ENCODE results near the gene ATP13A2.
"Not testable (repeated sequence)": the region's sequence is repeated elsewhere in the genome, so short reads cannot be mapped to it uniquely, and the experiment has no call there.

Gene ATP13A2

GRCh38 chr1:16961297-16962133 is 50.2 kb downstream of the ATP13A2 start:
- DNase-seq (ENCODE audit: low spot score): no peak
- FAIRE-seq: no peak

DNA sequence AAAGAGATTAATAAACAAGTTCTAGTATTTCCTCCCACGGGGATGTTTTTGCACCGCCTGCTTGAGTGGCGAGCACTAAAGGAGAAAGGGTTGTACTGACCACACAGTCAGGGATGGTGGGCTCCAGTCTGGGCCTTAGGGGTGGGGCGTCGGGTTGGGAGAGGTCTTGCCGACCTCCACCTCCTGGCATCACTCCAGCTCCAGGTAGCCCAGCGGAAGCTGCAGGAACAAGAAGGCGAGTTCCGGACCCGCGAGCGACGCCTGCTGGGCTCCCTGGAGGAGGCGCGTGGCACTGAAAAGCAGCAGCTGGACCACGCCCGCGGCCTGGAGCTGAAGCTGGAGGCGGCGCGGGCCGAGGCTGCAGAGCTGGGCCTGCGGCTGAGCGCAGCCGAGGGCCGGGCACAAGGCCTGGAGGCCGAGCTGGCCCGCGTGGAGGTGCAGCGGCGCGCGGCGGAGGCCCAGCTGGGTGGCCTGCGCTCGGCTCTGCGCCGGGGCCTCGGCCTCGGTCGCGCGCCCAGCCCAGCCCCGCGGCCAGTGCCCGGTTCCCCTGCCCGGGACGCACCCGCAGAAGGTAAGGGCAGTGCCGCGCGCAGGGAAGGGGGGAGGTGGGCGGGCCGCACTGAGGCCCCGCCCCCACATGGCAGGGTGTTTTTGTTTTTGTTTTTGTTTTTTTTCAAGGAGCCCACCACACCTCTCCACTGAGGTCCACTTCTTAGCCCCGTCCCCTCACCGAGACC is 51.0 kb downstream of the ATP13A2 start:
- DNase-seq (ENCODE audit: low spot score) (peak; percentile 25), FAIRE-seq (no peak)

DNA sequence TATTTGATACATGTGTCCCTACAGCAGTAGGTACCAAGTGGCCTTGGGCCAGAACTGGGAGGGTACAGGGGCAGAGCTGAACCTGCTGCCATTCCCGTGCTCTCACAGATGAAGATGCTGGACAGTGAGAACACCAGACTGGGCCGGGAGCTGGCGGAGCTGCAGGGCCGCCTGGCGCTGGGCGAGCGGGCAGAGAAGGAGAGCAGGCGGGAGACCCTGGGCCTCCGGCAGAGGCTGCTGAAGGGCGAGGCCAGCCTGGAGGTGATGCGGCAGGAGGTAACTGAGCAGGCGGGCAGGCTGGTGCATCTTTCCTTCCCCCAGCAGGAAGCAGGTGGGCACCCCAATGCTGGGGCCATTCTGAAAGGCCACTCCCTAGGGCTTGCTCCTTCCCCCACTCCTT is 53.3 kb downstream of the ATP13A2 start:
- DNase-seq (ENCODE audit: low spot score): no peak
- FAIRE-seq: no peak

GRCh38 chr1:16957731-16958130 is 54.0 kb downstream of the ATP13A2 start:
- DNase-seq (ENCODE audit: low spot score) (no peak), FAIRE-seq (no peak)

DNA sequence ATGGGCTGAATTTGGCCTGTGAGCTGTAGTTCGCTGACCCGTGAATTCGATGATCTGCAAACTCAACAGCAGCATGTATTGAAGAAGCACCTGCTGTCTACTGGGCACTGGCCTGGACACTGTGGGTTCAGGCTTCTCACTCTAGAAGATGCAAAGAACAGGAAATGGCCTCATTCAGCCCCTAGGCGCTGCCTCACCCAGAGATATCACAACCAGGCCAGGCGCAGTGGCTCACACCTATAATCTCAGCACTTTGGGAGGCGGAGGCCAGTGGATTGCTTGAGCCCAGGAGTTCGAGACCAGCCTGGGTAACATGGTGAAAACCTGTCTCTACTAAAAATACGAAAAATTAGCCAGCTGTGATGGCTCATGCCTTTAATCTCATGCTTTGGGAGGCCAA is 55.0 kb downstream of the ATP13A2 start:
- FAIRE-seq (no peak), DNase-seq (ENCODE audit: low spot score) (no peak)

DNA sequence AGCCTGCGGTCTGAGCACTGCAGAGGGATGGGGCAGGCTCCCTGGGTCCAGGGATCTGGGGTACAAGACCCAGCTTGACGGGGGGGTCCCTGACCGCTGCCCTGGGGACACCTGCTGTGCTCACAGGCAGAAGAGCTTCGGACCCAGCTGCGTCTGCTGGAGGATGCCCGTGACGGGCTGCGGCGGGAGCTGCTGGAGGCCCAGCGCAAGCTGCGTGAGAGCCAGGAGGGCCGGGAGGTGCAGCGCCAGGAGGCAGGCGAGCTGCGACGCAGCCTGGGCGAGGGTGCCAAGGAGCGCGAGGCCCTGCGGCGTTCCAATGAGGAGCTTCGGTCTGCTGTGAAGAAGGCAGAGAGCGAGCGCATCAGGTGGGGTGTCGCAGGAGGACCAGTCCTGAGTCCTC is 56.5 kb downstream of the ATP13A2 start:
- DNase-seq (ENCODE audit: low spot score) (no peak), FAIRE-seq (no peak)

GRCh38 chr1:16954579-16954978 is 57.1 kb downstream of the ATP13A2 start:
- no peak for DNase-seq (ENCODE audit: low spot score)
- FAIRE-seq: no peak

GRCh38 chr1:16952376-16952775 is 59.4 kb downstream of the ATP13A2 start:
- FAIRE-seq; DNase-seq (ENCODE audit: low spot score): not testable (repeated sequence)

DNA sequence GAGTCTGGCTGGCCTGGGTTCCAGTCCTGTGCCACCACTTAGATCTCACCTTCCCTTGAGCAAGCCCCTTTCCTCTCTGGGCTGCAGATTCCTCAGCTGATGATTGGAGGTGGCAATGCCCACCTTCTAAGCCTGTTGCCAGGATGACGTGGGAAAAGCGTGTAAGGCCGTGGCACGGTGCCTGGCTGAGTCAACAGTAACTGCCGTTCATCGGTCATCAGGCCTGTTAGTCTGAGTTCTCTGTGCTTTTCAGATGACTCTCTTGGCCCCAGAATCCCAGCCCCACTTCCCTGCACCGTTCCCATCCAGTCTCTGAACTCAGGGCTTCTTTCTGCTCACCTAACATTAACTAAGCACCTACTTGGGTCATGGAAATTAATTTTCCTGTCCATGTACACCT is 62.7 kb downstream of the ATP13A2 start:
- peak; percentile 92 for DNase-seq (ENCODE audit: low spot score)

DNA sequence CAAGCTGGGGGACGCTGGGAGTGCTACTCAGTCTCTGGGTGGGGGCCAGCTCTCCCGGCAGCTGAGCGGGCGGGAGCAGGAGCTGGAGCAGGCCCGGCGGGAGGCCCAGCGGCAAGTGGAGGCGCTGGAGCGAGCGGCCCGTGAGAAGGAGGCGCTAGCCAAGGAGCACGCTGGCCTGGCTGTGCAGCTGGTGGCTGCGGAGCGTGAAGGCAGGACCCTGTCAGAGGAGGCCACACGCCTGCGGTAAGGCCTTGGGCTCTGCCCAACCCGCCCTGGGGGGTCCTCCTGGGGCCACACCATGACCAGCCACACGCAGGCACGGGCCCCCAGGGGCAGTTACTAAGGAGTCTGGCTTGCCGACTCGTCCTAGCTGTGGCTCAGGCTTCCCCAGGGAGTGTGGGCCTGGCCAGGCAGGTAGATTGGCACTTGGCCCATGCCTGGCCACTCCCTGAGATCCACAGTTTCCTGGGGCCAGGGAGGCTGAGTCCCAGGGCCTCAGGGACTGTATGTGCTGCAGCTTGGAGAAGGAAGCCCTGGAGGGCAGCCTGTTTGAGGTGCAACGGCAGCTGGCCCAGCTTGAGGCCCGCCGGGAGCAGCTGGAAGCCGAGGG is 63.3 kb downstream of the ATP13A2 start:
- DNase-seq (ENCODE audit: low spot score): peak; percentile 100
- FAIRE-seq: peak; percentile 98

More for the DNA sequence above, 62.7 kb downstream of the ATP13A2 start:
- FAIRE-seq: peak; percentile 79

DNA sequence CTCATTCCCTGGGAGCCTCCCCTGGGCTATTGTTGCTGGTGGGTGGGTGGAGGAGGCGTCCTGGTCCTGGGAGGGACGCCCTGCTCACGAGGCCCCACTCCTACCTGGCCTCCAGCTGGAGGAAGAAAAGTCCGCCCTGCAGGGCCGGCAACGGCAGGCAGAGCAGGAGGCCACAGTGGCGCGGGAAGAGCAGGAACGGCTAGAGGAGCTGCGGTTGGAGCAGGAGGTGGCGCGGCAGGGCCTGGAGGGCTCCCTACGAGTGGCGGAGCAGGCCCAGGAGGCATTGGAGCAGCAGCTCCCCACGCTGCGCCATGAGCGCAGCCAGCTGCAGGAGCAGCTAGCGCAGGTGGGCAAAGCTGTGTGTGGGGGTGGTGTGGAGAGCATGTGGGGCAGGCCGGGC is 65.1 kb downstream of the ATP13A2 start:
- no peak for DNase-seq (ENCODE audit: low spot score)
- no peak for FAIRE-seq

GRCh38 chr1:16946185-16946584 is 65.5 kb downstream of the ATP13A2 start:
- not testable (repeated sequence) for DNase-seq (ENCODE audit: low spot score); FAIRE-seq

DNA sequence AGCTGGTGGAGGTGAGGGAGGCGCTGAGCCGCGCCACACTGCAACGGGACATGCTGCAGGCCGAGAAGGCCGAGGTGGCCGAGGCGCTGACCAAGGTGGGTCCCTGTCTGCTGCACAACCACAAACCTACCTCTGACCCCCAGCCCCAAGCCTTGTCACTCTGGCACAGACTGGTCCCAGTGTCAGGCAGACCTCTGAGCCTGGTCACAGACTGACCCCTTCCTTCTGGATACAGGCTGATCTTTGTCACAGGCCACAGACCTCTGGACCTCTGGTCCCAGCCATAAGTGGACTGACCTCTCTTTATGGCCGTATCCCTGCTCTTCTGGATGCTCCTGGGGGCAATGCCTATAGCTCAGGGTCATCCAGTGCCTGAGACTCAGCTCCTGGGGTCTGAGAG is 66.2 kb downstream of the ATP13A2 start:
- DNase-seq (ENCODE audit: low spot score); FAIRE-seq: not testable (repeated sequence)

DNA sequence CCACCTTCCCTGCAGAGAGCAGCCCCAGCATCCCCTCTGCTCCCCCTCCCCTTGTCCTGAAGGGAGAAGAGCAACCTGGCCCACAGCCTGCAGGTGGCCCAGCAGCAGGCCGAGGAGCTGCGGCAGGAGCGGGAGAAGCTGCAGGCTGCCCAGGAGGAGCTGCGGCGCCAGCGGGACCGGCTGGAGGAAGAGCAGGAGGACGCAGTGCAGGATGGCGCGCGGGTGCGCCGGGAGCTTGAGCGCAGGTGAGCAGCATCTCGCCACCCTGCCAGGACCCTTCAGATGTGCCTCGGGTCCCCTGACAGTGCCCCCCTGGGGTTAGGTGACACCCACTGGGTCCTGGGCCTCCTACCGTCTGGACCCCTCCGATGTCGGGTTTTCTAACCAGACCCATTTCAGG is 67.7 kb downstream of the ATP13A2 start:
- DNase-seq (ENCODE audit: low spot score) (no peak), FAIRE-seq (no peak)

- FAIRE-seq; DNase-seq (ENCODE audit: low spot score): not testable (repeated sequence)
These were observed 72.1 kb downstream of the ATP13A2 start for GRCh38 chr1:16939386-16940180.

DNA sequence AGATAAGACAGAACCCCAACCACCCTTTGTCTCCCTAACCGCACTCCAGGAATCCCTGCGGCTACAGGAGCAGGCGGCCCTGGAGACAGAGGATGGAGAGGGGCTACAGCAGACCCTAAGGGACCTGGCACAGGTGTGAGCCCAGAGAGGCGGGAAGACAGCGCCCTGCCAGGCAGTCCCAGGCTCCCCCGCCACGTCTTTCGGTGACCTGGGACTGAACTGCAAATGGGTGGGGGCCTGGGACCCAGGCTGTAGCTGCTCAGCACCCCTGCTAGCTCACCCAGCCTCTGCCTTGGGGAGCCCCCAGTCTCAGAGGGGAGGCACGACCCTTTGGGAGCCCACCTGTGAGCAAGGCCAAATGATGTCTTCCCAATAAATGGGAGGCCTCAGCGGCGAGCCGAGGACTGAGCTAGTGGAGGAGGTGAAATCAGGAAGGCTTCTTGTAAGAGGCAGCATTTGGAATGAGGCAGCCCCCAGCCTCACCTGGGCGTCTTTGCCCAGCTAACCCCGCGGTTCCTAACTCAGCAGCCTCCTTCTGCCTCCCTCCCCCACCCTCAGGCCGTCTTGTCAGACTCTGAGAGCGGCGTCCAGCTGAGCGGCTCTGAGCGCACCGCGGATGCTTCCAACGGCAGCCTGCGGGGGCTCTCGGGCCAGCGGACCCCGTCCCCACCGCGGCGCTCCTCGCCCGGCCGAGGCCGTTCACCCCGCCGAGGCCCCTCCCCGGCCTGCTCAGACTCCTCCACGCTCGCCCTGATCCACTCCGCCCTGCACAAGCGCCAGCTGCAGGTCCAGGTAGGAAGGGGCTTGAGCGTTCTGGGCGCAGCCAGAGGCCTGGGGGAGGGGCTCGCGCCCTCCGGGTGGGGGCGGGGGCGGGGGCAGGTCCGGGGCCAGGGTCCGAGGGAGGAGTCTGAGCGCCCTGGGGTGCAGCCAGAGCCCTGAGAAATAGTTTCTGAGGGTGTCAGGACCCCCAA is 73.1 kb downstream of the ATP13A2 start:
- no peak for FAIRE-seq
- no peak for DNase-seq (ENCODE audit: low spot score)

GRCh38 chr1:16936580-16936979 is 75.1 kb downstream of the ATP13A2 start:
- not testable (repeated sequence) for DNase-seq (ENCODE audit: low spot score); FAIRE-seq

All from RCC 7860 (cell line).